A673 (cell line): ENCODE data around the gene BRWD1.

Experiments used
- CTCF ChIP-seq: fragments of 300-800, 200-600 bp; sonication (generic); conservative IDR thresholded peaks from 2 replicates; pipeline ENCODE4 v1.5.1; 2017; ENCODE audit warnings: low read depth, mild to moderate bottlenecking, antibody characterized with exemption, low read length, moderate library complexity, mixed read lengths
- EZH2 ChIP-seq: fragments of 200-600 bp; sonication (generic); IDR thresholded peaks from 2 replicates; pipeline ENCODE4 v1.6.1; 2017; ENCODE audit warnings: borderline replicate concordance, low read depth, mild to moderate bottlenecking, mixed read lengths, antibody characterized with exemption, low read length; ENCODE audit not compliant: poor library complexity, severe bottlenecking

- TF ChIP-seq EZH2 (no peak), CTCF (no peak)
Measured at GRCh38 chr21:39196310-39196709, 117.1 kb downstream of the BRWD1 start.
